ENCODE data around the gene MAML2.

Gene MAML2

GRCh38 chr11:96155627-96156378, 187.2 kb downstream of the MAML2 start:
- DNase-seq (ENCODE audit: low read depth): peak; percentile 39

GRCh38 chr11:96154802-96155520, 188.0 kb downstream of the MAML2 start:
- DNase-seq (ENCODE audit: low read depth): no peak

GRCh38 chr11:96152623-96153022, 190.4 kb downstream of the MAML2 start:
- DNase-seq (ENCODE audit: low read depth): no peak

- no peak for DNase-seq (ENCODE audit: low read depth)
These were observed 191.5 kb downstream of the MAML2 start for GRCh38 chr11:96151501-96151900.

- DNase-seq (ENCODE audit: low read depth): no peak
These were observed 192.4 kb downstream of the MAML2 start for GRCh38 chr11:96150609-96151008.

- DNase-seq (ENCODE audit: low read depth): no peak
These were observed 193.0 kb downstream of the MAML2 start for GRCh38 chr11:96149743-96150555.

- DNase-seq (ENCODE audit: low read depth): no peak
These were observed 195.0 kb downstream of the MAML2 start for GRCh38 chr11:96147906-96148486.

GRCh38 chr11:96147186-96147585, 195.8 kb downstream of the MAML2 start:
- DNase-seq (ENCODE audit: low read depth): no peak

- DNase-seq (ENCODE audit: low read depth): no peak
These were observed 196.2 kb downstream of the MAML2 start for GRCh38 chr11:96146765-96147164.

- no peak for DNase-seq (ENCODE audit: low read depth)
These were observed 197.8 kb downstream of the MAML2 start for GRCh38 chr11:96145163-96145585.

- no peak for DNase-seq (ENCODE audit: low read depth)
These were observed 198.4 kb downstream of the MAML2 start for GRCh38 chr11:96144553-96144952.

GRCh38 chr11:96143041-96143521, 199.9 kb downstream of the MAML2 start:
- DNase-seq (ENCODE audit: low read depth): no peak

- no peak for DNase-seq (ENCODE audit: low read depth)
These were observed 201.4 kb downstream of the MAML2 start for GRCh38 chr11:96141626-96142025.

- DNase-seq (ENCODE audit: low read depth): no peak
These were observed 203.3 kb downstream of the MAML2 start for GRCh38 chr11:96139691-96140090.

GRCh38 chr11:96137373-96137772, 205.6 kb downstream of the MAML2 start:
- DNase-seq (ENCODE audit: low read depth): no peak

GRCh38 chr11:96136613-96137298, 206.2 kb downstream of the MAML2 start:
- no peak for DNase-seq (ENCODE audit: low read depth)

- no peak for DNase-seq (ENCODE audit: low read depth)
These were observed 208.4 kb downstream of the MAML2 start for GRCh38 chr11:96134602-96135001.

GRCh38 chr11:96132437-96132836, 210.6 kb downstream of the MAML2 start:
- DNase-seq (ENCODE audit: low read depth): no peak

- DNase-seq (ENCODE audit: low read depth): no peak
These were observed 212.9 kb downstream of the MAML2 start for GRCh38 chr11:96130061-96130620.

- DNase-seq (ENCODE audit: low read depth): no peak
These were observed 215.4 kb downstream of the MAML2 start for GRCh38 chr11:96127596-96127959.

GRCh38 chr11:96126917-96127595, 215.9 kb downstream of the MAML2 start:
- DNase-seq (ENCODE audit: low read depth): no peak
